ENCODE results near the gene PLCXD1.
"Not testable (repeated sequence)": the region's sequence is repeated elsewhere in the genome, so short reads cannot be mapped to it uniquely, and the experiment has no call there.

The PLCXD1 gene

DNA sequence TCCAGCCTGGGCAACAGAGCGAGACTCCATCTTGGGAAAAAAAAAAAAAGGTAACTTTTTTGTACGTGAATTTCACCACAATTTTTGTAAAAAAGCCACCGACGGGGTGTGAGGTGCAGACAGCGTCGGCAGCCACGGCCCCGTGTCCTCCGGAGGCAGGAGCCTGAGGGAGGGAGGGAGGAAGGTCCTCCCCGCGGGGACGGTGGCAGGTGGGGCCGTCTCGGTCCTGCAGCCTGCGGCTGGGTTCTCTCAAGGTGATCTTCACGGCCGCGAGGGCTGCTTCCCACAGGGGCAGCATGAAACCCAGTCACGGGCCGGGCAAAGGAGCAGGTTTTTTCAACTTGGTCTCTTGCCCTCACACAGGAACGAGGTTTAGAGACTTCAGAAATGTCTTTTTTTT, 14.0 kb downstream of the PLCXD1 start:
- no peak for DNase-seq

DNA sequence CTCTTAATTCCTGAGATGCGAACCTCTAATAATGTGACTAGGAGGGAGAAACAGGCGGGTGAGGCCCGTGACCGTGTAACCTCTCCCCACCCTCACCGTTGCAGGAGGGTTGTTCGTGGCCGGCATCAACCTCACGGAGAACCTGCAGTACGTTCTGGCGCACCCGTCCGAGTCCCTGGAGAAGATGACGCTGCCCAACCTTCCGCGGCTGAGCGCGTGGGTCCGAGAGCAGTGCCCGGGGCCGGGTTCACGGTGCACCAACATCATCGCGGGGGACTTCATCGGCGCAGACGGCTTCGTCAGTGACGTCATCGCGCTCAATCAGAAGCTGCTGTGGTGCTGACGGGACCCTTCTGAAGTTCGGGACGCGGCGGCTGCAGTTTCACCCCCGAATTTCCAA, 17.8 kb downstream of the PLCXD1 start:
- DNase-seq: no peak

DNA sequence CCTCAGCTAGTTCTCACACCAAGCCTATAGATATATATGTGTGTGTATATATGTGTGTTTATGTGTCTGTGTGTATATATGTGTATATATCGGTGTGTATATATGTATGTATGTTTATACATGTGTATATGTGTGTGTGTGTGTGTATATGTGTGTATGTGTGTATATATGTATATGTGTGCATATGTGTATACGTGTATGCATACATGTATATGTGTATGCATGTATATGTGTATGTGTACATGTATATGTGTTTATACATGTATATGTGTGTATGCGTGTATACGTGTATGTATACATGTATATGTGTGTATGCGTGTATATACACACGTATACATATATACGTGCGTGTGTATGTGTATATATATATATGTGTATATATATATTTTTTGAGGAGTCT, 19.2 kb downstream of the PLCXD1 start:
- no peak for DNase-seq

DNA sequence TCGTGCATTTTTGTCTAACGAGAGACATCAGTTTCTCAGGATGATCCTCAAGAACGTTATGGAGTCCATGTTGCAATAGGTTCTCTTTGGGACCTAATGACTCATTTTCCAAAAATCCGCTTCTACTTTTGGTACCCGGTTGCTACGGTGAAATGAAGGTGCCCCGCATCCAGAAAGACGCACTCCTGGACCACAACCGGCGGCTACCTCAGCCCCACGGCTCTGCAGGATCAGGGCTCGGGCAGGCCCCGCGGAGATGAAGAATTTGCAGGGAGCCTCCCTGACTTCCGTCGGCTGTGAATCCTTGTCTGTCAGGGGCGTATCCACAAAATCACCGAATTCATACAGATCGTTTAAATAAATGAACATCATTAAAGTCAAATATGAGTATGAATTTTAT, 21.8 kb downstream of the PLCXD1 start:
- no peak for DNase-seq

DNA sequence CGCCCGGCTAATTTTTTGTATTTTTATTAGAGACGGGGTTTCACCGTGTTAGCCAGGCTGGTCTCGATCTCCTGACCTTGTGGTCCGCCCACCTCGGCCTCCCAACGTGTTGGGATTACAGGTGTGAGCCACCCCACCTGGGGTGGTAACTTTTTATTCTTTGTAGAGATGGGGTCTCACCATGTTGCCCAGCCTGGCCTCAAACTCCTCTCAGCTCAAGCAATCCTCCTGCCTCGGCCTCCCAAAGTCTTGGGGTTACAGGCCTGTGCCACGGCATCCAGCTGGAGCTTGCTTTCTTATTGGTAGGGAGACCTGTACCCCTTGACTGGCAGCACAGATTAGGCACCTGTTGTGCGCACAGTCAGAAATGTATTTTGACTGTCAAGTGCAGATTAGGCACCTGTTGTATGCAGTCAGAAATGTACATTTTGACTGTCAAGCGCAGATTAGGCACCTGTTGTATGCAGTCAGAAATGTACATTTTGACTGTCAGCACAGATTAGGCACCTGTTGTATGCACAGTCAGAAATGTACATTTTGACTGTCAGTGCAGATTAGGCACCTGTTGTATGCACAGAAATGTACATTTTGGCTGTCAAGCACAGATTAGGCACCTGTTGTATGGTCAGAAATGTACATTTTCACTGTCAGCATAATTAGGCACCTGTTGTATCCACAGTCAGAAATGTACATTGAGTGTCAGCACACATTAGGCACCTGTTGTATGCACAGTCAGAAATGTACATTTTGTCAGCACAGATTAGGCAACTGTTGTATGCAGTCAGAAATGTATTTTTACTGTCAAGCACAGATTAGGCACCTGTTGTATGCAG, 24.8 kb downstream of the PLCXD1 start:
- peak; percentile 26 for DNase-seq

DNA sequence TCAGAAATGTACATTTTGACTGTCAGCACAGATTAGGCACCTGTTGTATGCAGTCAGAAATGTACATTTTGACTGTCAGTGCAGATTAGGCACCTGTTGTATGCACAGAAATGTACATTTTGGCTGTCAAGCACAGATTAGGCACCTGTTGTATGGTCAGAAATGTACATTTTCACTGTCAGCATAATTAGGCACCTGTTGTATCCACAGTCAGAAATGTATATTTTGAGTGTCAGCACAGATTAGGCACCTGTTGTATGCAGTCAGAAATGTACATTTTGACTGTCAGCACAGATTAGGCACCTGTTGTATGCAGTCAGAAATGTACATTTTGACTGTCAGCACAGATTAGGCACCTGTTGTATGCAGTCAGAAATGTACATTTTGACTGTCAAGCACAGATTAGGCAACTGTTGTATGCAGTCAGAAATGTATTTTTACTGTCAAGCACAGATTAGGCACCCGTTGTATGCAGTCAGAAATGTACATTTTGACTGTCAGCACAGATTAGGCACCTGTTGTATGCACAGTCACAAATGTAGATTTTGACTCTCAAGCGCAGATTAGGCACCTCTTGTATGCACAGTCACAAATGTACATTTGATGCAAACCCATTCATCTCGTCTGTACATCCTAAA, 25.6 kb downstream of the PLCXD1 start:
- DNase-seq: not testable (repeated sequence)

DNA sequence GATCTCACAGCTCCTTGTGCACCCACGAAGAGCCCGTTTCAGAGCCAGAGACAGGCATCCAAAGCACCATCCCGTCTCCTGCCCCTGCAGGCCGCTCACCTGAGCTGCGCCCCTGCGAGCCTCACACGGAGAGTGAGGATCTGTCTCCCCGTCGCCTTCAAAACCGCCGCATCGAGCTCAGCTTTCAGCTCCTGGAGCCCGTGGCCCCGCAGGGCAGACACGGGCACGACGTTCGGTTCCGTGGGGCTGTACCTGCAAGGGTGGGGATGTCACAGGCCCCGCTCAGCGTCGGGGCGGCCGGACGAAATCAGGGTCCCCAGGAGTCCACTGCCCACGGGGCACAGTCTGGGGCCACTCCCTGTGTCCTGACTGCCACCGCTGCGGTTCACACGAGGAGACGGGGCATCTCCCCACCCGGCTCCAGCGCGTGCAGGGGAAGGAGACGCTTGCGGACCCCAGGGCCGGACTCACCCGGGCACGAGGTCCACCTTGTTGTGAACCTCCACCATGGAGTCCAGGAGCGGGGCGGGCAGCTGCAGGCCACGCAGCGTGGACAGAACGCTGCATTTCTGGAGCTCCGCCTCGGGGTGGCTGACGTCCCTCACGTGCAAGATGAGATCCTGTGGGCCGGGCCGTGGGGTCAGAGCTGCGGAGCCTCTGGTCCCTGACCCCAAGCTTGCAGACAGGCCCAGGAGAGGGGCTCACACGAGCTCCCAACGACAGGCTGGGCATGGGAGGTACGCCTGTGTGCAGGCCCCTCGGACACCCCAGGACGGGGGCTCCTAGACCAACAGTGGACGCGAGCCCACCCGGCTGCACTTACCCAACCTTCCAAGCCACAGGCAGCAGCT, 26.3 kb downstream of the PLCXD1 start:
- no peak for DNase-seq

DNA sequence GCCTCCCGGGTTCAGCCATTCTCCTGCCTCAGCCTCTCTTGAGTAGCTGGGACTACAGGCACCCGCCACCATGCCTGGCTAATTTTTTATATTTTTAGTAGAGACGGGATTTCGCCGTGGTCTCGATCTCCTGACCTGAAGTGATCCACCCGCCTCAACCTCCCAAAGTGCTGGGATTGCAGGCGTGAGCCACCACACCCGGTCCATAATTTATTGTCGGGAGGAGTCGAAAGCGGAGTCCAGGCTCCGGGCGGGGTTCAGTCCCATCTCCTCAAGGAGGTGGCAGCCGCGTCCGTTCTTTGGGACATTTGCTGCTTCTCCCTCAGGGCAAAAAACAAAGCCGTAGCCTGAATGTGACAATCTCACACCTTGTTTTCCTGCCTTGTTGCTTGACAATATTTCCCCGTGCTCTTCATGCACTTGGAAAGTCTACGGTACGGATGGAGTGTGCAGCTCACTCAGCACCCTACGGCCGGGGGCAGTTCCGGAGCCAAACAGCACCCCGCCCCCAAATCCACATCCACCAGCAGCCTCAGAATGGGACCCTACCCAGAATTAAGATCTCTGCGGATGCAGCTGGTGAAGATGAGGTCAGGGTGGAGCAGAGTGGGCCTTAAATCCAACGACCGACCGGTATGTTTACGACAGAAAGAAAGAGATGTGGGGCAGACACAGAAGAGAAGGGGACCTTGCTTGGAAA, 27.8 kb downstream of the PLCXD1 start:
- no peak for DNase-seq

DNA sequence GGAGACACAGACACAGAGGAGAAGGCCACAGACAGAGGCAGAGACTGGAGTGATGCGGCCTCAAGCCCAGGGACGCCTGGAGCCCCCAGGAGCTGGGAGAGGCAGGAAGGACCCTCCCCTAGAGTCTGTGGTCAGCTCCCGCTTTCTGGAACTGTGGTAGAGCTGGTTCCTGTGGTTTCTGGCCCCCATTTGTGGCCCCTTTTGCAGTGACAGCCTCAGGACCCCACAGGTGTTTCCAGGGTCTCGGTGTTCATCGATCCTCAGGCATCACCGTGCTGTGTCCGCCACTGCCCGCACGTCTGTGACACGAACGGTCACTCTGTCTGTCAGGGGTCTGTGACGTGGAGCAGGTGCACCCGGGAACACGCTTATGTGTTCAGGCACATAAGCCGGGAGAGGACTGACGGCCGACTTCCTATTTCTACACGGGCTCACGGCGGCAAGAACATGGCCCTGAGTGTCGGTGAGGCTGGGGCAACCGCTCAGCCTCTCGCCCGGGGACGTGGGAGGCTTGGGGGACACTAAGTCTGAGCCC, 29.5 kb downstream of the PLCXD1 start:
- no peak for DNase-seq

DNA sequence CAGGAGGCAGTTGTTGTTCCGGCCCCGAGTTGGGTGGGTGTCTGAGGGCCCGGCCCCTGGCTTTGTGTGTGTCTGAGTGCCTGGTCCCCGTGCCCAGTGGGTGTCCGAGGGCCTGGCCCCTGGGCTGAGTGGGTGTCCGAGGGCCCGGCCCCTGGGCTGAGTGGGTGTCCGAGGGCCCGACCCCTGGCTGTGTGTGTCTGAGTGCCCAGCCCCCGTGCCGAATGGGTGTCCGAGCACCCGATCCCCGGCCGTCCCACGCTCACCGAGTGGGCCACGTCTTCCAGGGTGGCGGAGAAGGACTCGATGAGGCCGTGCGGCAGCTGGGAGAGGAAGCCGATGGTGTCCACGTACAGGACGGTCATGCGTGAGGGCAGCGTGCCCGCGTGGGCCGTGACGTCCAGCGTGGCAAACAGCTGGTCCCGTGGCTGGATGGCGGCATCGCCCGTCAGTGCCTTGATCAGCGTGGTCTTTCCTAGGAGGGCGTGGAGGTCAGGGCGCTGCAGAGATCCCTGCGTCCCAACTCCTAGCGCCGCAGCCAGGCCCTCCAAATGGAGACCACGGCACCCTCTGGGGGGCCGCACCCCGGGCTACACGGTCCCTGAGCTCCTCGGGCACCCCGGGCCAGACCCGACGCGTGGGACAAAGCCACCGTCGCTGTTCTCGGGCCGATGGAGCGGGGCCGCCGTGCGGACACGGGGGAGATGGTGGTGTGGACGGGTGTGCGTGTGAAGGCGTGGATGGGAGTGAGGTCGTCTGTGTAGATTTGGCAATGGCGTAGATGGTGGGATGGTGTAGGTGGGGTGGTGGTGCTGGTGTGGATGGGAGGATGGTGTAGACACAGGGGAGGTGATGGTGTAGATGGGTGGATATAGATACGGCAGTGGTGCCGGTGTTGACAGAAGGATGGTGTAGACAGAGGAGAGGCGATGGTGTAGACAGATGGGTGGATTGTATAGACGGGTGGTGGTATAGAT, 30.3 kb downstream of the PLCXD1 start:
- no peak for DNase-seq

DNA sequence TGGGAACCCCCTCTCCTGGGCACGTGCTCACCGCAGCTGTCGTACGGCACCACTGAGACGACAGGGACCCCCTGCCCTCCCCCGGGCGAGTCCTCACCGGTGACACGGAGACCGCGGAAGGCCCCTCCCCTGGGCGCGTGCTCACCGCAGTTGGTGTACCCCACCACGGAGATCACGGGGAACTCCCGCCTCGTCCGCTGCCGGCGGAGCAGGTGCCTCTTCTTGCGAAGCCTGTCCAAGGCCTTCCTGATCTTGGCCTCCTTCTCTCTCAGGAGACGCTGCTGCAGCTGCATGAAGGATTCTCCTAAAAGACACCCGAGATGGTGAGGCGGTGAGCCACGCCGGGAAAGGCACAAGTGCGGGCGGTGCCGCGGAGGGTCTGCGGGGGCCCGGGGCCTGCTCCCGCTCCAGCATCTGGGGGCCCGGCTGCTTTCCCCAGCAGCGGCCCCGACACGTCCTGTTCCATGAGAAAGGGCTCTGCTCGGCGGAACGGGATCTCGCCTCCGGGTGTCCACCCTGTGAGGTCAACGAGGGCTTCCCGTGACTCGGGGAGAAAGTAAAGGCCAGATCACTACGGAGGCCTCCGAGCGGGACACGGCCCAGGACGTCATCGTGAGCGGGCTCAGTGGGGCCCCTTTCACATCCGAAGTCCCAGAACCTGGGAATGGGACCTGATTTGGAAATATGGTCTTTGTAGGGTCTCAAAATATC, 31.6 kb downstream of the PLCXD1 start:
- no peak for DNase-seq

DNA sequence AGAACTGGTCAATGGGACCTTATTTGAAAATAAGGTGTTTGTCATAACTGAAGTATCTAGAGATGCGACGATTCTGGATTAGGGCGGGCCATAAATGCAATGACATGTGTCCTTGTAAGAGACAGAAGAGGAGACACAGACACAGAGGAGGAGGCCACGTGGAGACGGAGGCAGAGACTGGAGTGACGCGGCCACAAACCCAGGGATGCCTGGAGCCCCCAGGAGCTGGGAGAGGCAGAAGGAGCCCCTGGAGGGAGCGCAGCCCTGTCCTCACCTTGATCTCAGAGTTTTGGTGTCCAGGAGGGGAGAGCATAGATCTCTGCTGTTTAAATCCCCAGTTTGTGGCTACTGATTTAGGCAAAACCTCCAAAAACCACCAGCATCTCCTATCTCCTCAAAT, 32.4 kb downstream of the PLCXD1 start:
- no peak for DNase-seq

DNA sequence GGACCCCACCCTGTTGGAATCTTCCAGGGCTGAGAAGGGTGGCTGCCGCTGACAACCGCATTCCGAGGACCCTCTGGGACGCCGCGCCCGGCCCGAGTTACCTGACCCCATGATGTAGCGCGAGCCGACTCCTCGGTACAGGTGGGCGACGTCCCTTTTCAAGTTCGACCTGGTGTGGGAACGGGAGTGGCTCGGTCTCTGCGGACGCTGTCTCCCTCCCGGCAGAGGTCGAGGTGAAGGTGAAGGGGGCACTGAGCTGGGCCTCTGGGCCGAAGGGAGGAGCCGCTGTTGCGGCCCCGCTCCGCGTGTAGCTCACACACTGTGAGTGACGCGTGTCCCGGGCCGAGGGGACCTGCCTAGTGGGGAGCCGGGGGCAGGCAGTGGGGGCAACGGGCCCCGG, 32.9 kb downstream of the PLCXD1 start:
- no peak for DNase-seq

DNA sequence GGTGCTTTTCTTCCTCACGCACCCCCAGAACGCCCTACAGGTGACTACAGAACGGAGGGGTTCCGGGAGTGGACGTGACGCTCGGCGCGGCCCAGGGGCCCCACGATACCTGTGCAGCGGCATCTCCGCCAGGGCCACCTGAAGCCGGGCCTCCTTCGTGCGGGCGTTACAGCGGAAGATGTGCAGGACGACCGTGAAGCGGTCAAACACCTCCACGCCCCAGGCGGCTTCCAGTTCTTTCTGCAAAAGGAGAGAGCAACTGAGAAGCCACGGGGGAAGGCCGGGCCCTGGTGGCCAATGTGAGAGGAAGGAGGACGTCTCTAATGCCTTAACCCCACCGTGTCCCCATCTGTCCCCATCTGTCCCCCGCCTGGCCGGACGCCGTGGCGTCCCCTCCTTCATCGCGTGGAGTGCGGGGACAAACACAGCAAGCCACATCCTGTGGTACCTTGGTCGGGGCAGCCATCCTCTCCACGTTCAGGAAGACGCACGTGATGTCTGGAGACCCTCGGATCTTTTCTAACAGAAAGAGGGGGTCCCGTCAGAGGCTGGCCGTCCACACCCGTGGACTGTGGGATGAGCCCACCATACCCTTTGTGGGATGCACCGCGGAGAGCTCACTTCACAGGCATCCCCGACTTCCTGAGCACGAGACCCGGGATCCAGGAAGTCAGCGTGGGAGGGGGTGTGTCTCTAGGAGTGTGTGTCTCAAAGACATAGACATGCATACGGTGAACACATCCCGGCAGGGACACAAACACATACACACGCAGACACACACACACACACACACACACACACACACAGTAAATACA, 33.8 kb downstream of the PLCXD1 start:
- no peak for DNase-seq

DNA sequence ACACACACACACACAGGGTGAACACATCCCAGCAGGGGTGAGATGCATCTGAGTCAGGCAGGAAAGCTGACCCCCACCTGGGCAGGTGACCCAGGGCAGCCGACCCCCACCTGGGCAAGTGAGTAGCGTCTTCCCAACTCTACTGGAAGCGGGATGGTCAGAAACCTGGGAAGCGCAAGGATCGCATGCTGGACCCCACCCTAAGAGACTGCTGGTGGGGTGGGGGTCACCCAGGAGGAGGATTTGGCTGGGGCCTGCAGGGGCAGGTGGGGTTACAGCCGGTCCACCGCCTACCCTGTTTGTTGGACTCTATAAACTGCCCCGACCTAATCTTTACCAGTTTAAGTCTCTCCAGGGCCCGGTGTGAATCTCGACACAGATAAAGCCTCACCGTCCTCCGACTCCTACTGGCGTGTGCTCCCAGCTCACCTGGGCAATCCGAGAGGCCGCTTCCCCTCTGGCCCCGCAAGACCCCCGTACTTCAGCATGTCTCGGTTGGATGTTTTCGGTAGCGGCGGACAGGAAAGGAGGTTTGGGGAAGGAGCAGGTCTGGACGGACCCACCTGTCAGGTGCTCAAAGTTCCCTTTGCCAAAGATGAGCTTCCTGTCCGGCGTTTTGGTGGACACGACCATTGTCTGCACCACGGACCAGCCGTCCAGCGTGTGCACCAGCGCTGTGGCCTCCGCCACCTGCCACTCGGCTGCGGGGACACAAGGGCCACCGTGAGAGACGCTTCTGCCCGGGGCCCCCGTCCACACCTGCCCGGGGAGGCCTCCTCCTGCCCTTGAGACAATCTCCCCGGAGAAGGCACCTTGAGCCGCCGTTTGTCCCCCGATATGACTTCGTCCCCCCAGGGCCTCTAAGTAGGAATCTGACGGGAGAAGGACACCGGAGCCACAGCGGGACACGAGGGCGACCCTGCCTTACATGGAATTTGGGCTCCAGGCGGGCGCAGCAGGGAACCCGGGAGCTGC, 35.5 kb downstream of the PLCXD1 start:
- no peak for DNase-seq

DNA sequence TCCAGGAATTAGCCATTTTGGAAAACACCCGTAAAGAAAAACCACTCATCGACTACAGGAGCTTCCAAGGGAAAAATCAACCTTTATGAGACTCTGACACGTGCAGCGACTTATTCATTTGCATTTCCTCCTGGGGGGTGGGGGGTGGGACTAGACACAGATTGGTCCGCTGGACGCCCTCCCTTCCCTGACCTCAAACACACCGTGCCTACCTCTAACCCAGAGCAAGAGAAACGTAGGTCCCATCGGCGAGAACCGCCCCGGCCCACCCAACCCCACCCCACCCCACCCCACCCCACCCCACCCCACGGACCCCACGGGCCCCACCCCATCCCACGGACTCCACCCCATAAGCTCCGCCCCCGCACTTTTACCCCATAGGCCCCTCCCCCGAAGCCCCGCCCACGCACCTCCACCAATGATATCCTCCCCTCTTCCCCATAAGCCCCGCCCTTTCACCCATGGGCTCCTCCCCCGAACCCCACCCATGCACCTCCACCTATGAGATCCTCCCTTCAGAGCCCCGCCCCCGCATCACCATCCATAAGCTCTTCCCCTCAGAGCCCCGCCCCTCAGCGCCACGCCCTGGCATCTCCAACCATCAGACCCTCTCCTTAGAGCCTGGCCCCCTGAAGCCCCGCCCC, 36.4 kb downstream of the PLCXD1 start:
- peak; percentile 27 for DNase-seq

DNA sequence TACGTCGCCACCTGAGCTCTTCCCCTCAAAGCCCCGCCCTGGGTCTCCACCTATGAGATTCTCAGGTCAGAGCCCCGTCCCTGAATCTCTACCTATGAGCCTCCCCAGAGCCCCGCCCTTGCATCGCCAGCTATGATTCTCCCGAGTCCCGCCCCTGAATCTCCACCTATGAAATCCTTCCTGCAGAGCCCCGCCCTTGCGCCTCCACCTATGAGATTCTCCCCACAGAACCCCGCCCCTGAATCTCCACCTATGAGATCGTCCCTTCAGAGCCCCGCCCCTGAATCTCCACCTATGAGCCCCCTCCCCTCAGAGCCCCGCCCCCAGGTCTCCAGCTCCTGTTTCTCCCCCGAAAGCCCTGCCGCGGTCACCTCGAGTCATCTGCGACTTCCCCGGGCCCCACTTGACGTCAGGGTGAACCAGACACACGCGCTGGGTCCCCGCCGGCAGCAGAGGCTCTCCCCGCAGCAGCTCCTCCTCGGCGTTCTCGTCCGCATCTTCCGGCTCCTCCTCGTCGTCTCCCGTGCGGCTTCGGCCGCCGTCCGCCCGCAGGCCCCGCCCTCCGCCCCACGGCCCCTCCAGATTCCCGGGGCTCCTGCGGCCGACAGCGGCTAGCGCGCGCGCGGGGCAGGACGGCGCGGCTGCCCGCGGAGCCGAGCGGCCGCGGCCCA, 37.0 kb downstream of the PLCXD1 start:
- DNase-seq: peak; percentile 100
